T-helper 2 cell treated with Interferon-gamma antibody and Interleukin-4, amounts not matched to agents 5 μg/mL and 100 μg/mL, for 36 hours (primary cell): ENCODE data around the gene HNRNPH3.
A peak's percentile ranks its signal among the peaks of the same experiment; 100 is the strongest.
"Not testable (repeated sequence)": the region's sequence is repeated elsewhere in the genome, so short reads cannot be mapped to it uniquely, and the experiment has no call there.

ENCODE experiments used
- DNase-seq: peaks from one replicate; pipeline ENCODE4 v3.0.0; 2021; ENCODE audit warnings: low spot score
- H3K27ac Mint-ChIP-seq: one replicate; pipeline ENCODE4 v1.8.0; 2021; ENCODE audit warnings: mild to moderate bottlenecking, mixed read lengths
- H3K27me3 Mint-ChIP-seq: one replicate; pipeline ENCODE4 v1.8.0; 2021; ENCODE audit warnings: low read depth, mixed read lengths
- H3K36me3 Mint-ChIP-seq: one replicate; pipeline ENCODE4 v1.8.0; 2021; ENCODE audit warnings: low read depth, mixed read lengths
- H3K4me1 Mint-ChIP-seq: one replicate; pipeline ENCODE4 v1.8.0; 2021; ENCODE audit warnings: low read depth, mixed read lengths
- H3K4me3 Mint-ChIP-seq: one replicate; pipeline ENCODE4 v1.8.0; 2022; ENCODE audit warnings: mild to moderate bottlenecking, moderate library complexity, mixed read lengths
- H3K9me3 Mint-ChIP-seq: one replicate; pipeline ENCODE4 v1.8.0; 2021; ENCODE audit warnings: mixed read lengths

The HNRNPH3 gene

GRCh38 chr10:68315582-68315981, 16.3 kb upstream of the HNRNPH3 start:
- no peak for DNase-seq
- peaks cover 11% of the 10 kb centered on the region for H3K4me1 Mint-ChIP-seq
- peaks cover 15% of the 10 kb centered on the region for H3K36me3 Mint-ChIP-seq
- H3K27ac Mint-ChIP-seq, result no peak overlapping the region
- peaks cover 20% of the 10 kb centered on the region for H3K9me3 Mint-ChIP-seq
- H3K4me3 Mint-ChIP-seq, result no peak overlapping the region
- peaks cover 2% of the 10 kb centered on the region for H3K27me3 Mint-ChIP-seq

GRCh38 chr10:68318331-68319059, 13.4 kb upstream of the HNRNPH3 start:
- Mint-ChIP-seq H3K9me3 (peaks cover 20% of the 10 kb centered on the region), H3K27me3 (no peaks in the 10 kb centered on the region), H3K36me3 (peaks cover 15% of the 10 kb centered on the region), H3K4me3 (no peak overlapping the region), H3K27ac (no peak overlapping the region), H3K4me1 (peaks cover 11% of the 10 kb centered on the region)
- DNase-seq, result no peak

GRCh38 chr10:68324396-68324795, 7.5 kb upstream of the HNRNPH3 start:
- not testable (repeated sequence) for H3K27ac Mint-ChIP-seq, H3K9me3 Mint-ChIP-seq, DNase-seq, H3K4me1 Mint-ChIP-seq, H3K36me3 Mint-ChIP-seq, H3K27me3 Mint-ChIP-seq, H3K4me3 Mint-ChIP-seq

GRCh38 chr10:68327889-68328786, 3.7 kb upstream of the HNRNPH3 start:
- Mint-ChIP-seq H3K27me3 (no peaks in the 10 kb centered on the region), H3K4me3 (peak overlapping the region; percentile 49), H3K9me3 (no peaks in the 10 kb centered on the region), H3K36me3 (peaks cover 10% of the 10 kb centered on the region), H3K4me1 (peaks cover 18% of the 10 kb centered on the region), H3K27ac (peak overlapping the region; percentile 60)
- DNase-seq, result no peak

- no peaks in the 10 kb centered on the region for H3K27me3 Mint-ChIP-seq
- no peak for DNase-seq
- H3K9me3 Mint-ChIP-seq, result no peaks in the 10 kb centered on the region
- H3K36me3 Mint-ChIP-seq, result peaks cover 21% of the 10 kb centered on the region
- H3K4me3 Mint-ChIP-seq, result no peak overlapping the region
- H3K27ac Mint-ChIP-seq, result no peak overlapping the region
- H3K4me1 Mint-ChIP-seq, result peaks cover 26% of the 10 kb centered on the region
These were observed 2.4 kb upstream of the HNRNPH3 start for GRCh38 chr10:68329506-68329861.

- DNase-seq, result peak; percentile 7
- peaks cover 36% of the 10 kb centered on the region for H3K4me1 Mint-ChIP-seq
- H3K27me3 Mint-ChIP-seq, result no peaks in the 10 kb centered on the region
- peak overlapping the region; percentile 99 for H3K4me3 Mint-ChIP-seq
- peak overlapping the region; percentile 100 for H3K27ac Mint-ChIP-seq
- no peaks in the 10 kb centered on the region for H3K9me3 Mint-ChIP-seq
- peaks cover 30% of the 10 kb centered on the region for H3K36me3 Mint-ChIP-seq
These were observed 911 bp upstream of the HNRNPH3 start for GRCh38 chr10:68330852-68331454.

GRCh38 chr10:68332259-68333057, 594 bp downstream of the HNRNPH3 start, which contains the start of gene PBLD:
PBLD (minus strand) TSS chr10:68332928; CDS start chr10:68306844, 26,084 bp downstream.
- Mint-ChIP-seq H3K36me3 (peaks cover 40% of the 10 kb centered on the region), H3K4me1 (peaks cover 47% of the 10 kb centered on the region), H3K9me3 (no peaks in the 10 kb centered on the region), H3K4me3 (peak within 1 kb of the TSS; percentile 99), H3K27me3 (no peaks in the 10 kb centered on the region), H3K27ac (peak within 1 kb of the TSS; percentile 100)
- DNase-seq, result peak; percentile 58

- no peak for DNase-seq
- Mint-ChIP-seq H3K4me3 (peak overlapping the region; percentile 99), H3K4me1 (peaks cover 50% of the 10 kb centered on the region), H3K27me3 (no peaks in the 10 kb centered on the region), H3K9me3 (no peaks in the 10 kb centered on the region), H3K27ac (peak overlapping the region; percentile 100), H3K36me3 (peaks cover 45% of the 10 kb centered on the region)
These were observed 1.2 kb downstream of the HNRNPH3 start for GRCh38 chr10:68333058-68333395.

GRCh38 chr10:68333440-68334431, 1.9 kb downstream of the HNRNPH3 start:
- peaks cover 48% of the 10 kb centered on the region for H3K4me1 Mint-ChIP-seq
- DNase-seq, result no peak
- H3K36me3 Mint-ChIP-seq, result peaks cover 47% of the 10 kb centered on the region
- peak overlapping the region; percentile 100 for H3K27ac Mint-ChIP-seq
- peak overlapping the region; percentile 99 for H3K4me3 Mint-ChIP-seq
- no peaks in the 10 kb centered on the region for H3K9me3 Mint-ChIP-seq
- H3K27me3 Mint-ChIP-seq, result no peaks in the 10 kb centered on the region

GRCh38 chr10:68334672-68335467, 3.0 kb downstream of the HNRNPH3 start:
- Mint-ChIP-seq H3K4me1 (peaks cover 53% of the 10 kb centered on the region), H3K27me3 (no peaks in the 10 kb centered on the region), H3K36me3 (peaks cover 57% of the 10 kb centered on the region), H3K9me3 (no peaks in the 10 kb centered on the region), H3K27ac (peak overlapping the region; percentile 77), H3K4me3 (peak overlapping the region; percentile 99)
- no peak for DNase-seq

GRCh38 chr10:68336754-68337351, 5.0 kb downstream of the HNRNPH3 start:
- Mint-ChIP-seq H3K27me3 (no peaks in the 10 kb centered on the region), H3K4me3 (peak overlapping the region; percentile 99), H3K9me3 (no peaks in the 10 kb centered on the region), H3K36me3 (peaks cover 74% of the 10 kb centered on the region), H3K27ac (no peak overlapping the region), H3K4me1 (peaks cover 45% of the 10 kb centered on the region)
- no peak for DNase-seq
